IMR-90 (cell line): ENCODE measurements around the gene TCP1. TPM values are rescaled to one million over a fixed set of nuclear protein-coding genes. Genes with fewer than 3 reads are reported as not detected.

Experiments used
- ATAC-seq: fragments of 200-7000 bp; cut with Tn5 transposase; 2 replicates; pipeline ENCODE4 v1.9.1; 2020; ENCODE audit warnings: low read depth, mild to moderate bottlenecking, moderate library complexity
- BruUV-seq: library from RNA; stranded (reverse); fragments of 400-500 nt; replicated peaks from 2 replicates; lab custom pipeline; 2021; lab: Mats Ljungman, UMichigan
- CTCF ChIA-PET: fragments of 300-600 bp; formaldehyde crosslinking; extraction: SDS; loops from one replicate; lab custom pipeline; 2021; ENCODE audit warnings: antibody characterized with exemption; lab: Yijun Ruan, JAX
- POLR2A ChIA-PET: fragments of 300-600 bp; sonication (Branson Sonifier 250); formaldehyde crosslinking; loops from one replicate; lab custom pipeline; 2022; ENCODE audit warnings: antibody characterized with exemption; ENCODE audit not compliant: unreplicated experiment; lab: Charles Lee
- DNase-seq: peaks from one replicate; pipeline ENCODE4 v3.0.0; 2013
- H2AFZ ChIP-seq: replicated peaks from 2 replicates; pipeline ENCODE3; 2013; ENCODE audit warnings: low read length, mild to moderate bottlenecking; ENCODE audit not compliant: poor library complexity
- H2AK5ac ChIP-seq: 2 replicates; pipeline ENCODE4 v1.6.1; 2013; ENCODE audit warnings: low read depth, low read length, inconsistent platforms
- H2AK9ac ChIP-seq: replicated peaks from 2 replicates; pipeline ENCODE3; 2013; ENCODE audit warnings: mild to moderate bottlenecking, low read depth, low read length, moderate library complexity; ENCODE audit not compliant: poor library complexity
- H2BK120ac ChIP-seq: 2 replicates; pipeline ENCODE4 v1.6.1; 2013; ENCODE audit warnings: low read depth, low read length, inconsistent platforms
- H2BK15ac ChIP-seq: 3 replicates; pipeline ENCODE4 v1.6.1; 2013; ENCODE audit warnings: low read depth, low read length, inconsistent platforms
- H2BK20ac ChIP-seq: 2 replicates; pipeline ENCODE4 v1.6.1; 2013; ENCODE audit warnings: low read depth, mild to moderate bottlenecking, inconsistent platforms, low read length, moderate library complexity
- H2BK5ac ChIP-seq: 2 replicates; pipeline ENCODE4 v1.6.1; 2013; ENCODE audit warnings: mild to moderate bottlenecking, low read depth, low read length, inconsistent platforms; ENCODE audit not compliant: poor library complexity, severe bottlenecking
- H3K14ac ChIP-seq: replicated peaks from 2 replicates; pipeline ENCODE4 v1.6.1; 2013; ENCODE audit warnings: low read depth, low read length, inconsistent platforms
- H3K18ac ChIP-seq: 2 replicates; pipeline ENCODE4 v1.6.1; 2013; ENCODE audit warnings: low read depth, low read length, control low read depth
- H3K23ac ChIP-seq: 2 replicates; pipeline ENCODE4 v1.6.1; 2013; ENCODE audit warnings: low read depth, low read length, inconsistent platforms
- H3K27ac ChIP-seq: 2 replicates; pipeline ENCODE4 v1.5.1; 2013; ENCODE audit warnings: mild to moderate bottlenecking, control low read depth, low read length; ENCODE audit not compliant: insufficient read depth
- H3K27me3 ChIP-seq: 2 replicates; pipeline ENCODE4 v1.6.1; 2013; ENCODE audit warnings: low read length; ENCODE audit not compliant: control insufficient read depth, insufficient read depth
- H3K36me3 ChIP-seq: 2 replicates; pipeline ENCODE4 v1.6.1; 2013; ENCODE audit warnings: low read length, mixed read lengths; ENCODE audit not compliant: control insufficient read depth, insufficient read depth
- H3K4ac ChIP-seq: 2 replicates; pipeline ENCODE4 v1.6.1; 2013; ENCODE audit warnings: low read depth, low read length, inconsistent platforms
- H3K4me1 ChIP-seq: 2 replicates; pipeline ENCODE4 v1.6.1; 2013; ENCODE audit warnings: low read length, mixed read lengths; ENCODE audit not compliant: control insufficient read depth, insufficient read depth
- H3K4me2 ChIP-seq: 2 replicates; pipeline ENCODE4 v1.6.1; 2013; ENCODE audit warnings: low read depth, mild to moderate bottlenecking, control low read depth, low read length, moderate library complexity
- H3K4me3 ChIP-seq: 2 replicates; pipeline ENCODE4 v1.5.1; 2013; ENCODE audit warnings: low read depth, mild to moderate bottlenecking, control low read depth, low read length, moderate library complexity; ENCODE audit not compliant: insufficient read depth
- H3K56ac ChIP-seq: 2 replicates; pipeline ENCODE4 v1.6.1; 2013; ENCODE audit warnings: low read length, inconsistent platforms; ENCODE audit not compliant: insufficient read depth; ENCODE audit errors: extremely low read depth
- H3K79me1 ChIP-seq, 2 experiments: 2 replicates each; pipeline ENCODE4 v1.6.1; 2013; ENCODE audit warnings: low read length in 2 of 2, inconsistent platforms in 1 of 2, low read depth in 1 of 2
- H3K9ac ChIP-seq: 2 replicates; pipeline ENCODE4 v1.6.1; 2013; ENCODE audit warnings: low read depth, low read length, control low read depth
- H3K9me1 ChIP-seq: 2 replicates; pipeline ENCODE4 v1.6.1; 2013; ENCODE audit warnings: low read length, inconsistent platforms; ENCODE audit not compliant: insufficient read depth
- H3K9me3 ChIP-seq: 2 replicates; pipeline ENCODE4 v1.6.1; 2013; ENCODE audit warnings: low read length; ENCODE audit not compliant: control insufficient read depth, insufficient read depth
- H4K20me1 ChIP-seq: 2 replicates; pipeline ENCODE4 v1.6.1; 2013; ENCODE audit warnings: low read length, inconsistent platforms; ENCODE audit not compliant: insufficient read depth
- H4K5ac ChIP-seq: 2 replicates; pipeline ENCODE4 v1.6.1; 2013; ENCODE audit warnings: mild to moderate bottlenecking, low read depth, low read length, control low read depth
- H4K8ac ChIP-seq, 2 experiments: 2 replicates each; pipeline ENCODE4 v1.6.1; 2013; ENCODE audit warnings: low read depth in 2 of 2, low read length in 2 of 2, control low read depth in 1 of 2, inconsistent platforms in 1 of 2
- H4K91ac ChIP-seq: 2 replicates; pipeline ENCODE4 v1.6.1; 2013; ENCODE audit warnings: low read depth, low read length, inconsistent platforms; ENCODE audit not compliant: insufficient read depth
- CHD1 ChIP-seq: IDR thresholded peaks from 2 replicates; pipeline ENCODE4 v1.6.1; 2012; ENCODE audit warnings: low read depth, low read length, improper control_type of control experiment
- MXI1 ChIP-seq: IDR thresholded peaks from 2 replicates; pipeline ENCODE4 v1.6.1; 2012; ENCODE audit warnings: low read depth, mild to moderate bottlenecking, low read length, moderate library complexity, borderline replicate concordance
- RCOR1 ChIP-seq: IDR thresholded peaks from 2 replicates; pipeline ENCODE4 v1.6.1; 2012; ENCODE audit warnings: mild to moderate bottlenecking, low read length, improper control_type of control experiment; ENCODE audit not compliant: insufficient replicate concordance
- WGBS, 2 experiments: methylation state at CpG; one replicate each; pipeline versions ENCODE4 v1.1.5 to v1.1.7; 2013; ENCODE audit warnings: missing lambda C conversion rate in 2 of 2; ENCODE audit not compliant: insufficient read length in 1 of 2; ENCODE audit errors: extremely low coverage in 2 of 2; 5-methylcytosine and 5-hydroxymethylcytosine counted together
- dilution Hi-C: fragments of 300-500 bp; cut with HindIII; formaldehyde crosslinking; loops from one replicate; pipeline ENCODE4 v1.14.3; 2018; ENCODE audit warnings: low sequenced_read_pairs; ENCODE audit not compliant: unreplicated experiment
- in situ Hi-C: fragments of 300-500 bp; cut with MboI; formaldehyde crosslinking; loops from 3 replicates; pipeline ENCODE4 v1.14.3; 2019; ENCODE audit warnings: low sequenced_read_pairs, inconsistent platforms, mixed read lengths
- intact Hi-C: fragments of 100-400 bp; cut with micrococcal nuclease; formaldehyde crosslinking; loops from 2 replicates; pipeline ENCODE4 v1.10.0; 2022
- polyA plus RNA-seq, 3 experiments: library from polyadenylated mRNA; depleted of rRNA; stranded (reverse); fragments of >200 nt; gene quantifications; 2 replicates each; pipeline ENCODE4 v1.2.3, GENCODE V29; 2012; ENCODE audit warnings: low replicate concordance in 1 of 3
- total RNA-seq: library from RNA; depleted of rRNA; stranded (reverse); fragments of >200 nt; gene quantifications from 2 replicates; pipeline ENCODE4 v1.2.3, GENCODE V29; 2012

The TCP1 gene
- total and polyA plus RNA-seq, 2 of the 4 experiments (the other 2 are of a cell fraction), result 119 to 576 TPM

DNA sequence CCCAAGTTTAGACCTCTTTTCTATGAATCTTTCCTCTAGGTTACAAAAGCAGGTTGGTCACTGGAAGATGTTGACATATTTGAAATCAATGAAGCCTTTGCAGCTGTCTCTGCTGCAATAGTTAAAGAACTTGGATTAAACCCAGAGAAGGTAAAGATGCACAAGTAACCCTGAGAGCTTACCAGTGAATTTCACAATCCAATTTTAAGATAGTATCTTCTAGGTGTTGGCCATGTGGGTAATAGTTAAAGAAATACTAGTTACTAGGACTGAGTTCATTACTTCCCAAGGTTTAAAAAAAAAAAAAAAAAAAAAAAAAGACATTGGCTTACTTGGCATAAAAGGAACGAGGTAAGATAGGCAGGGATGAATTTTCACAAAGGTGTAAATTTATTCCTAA is 11.3 kb downstream of the TCP1 start:
- Histone ChIP-seq H2AFZ (no peak overlapping the region), H3K9me3 (no peaks in the 10 kb centered on the region), H3K14ac (no peak overlapping the region), H3K9me1 (no peaks in the 10 kb centered on the region), H2BK5ac (no peak overlapping the region), H3K27ac (no peak overlapping the region), H2AK9ac (no peak overlapping the region), H3K9ac (no peak overlapping the region), H2AK5ac (no peak overlapping the region), H3K4me2 (no peak overlapping the region), H3K4me1 (no peaks in the 10 kb centered on the region), H4K20me1 (no peaks in the 10 kb centered on the region), H2BK120ac (no peak overlapping the region), H3K18ac (no peak overlapping the region), H3K4me3 (no peak overlapping the region), H3K27me3 (no peaks in the 10 kb centered on the region), H3K4ac (no peak overlapping the region), H3K36me3 (peaks cover 40% of the 10 kb centered on the region), H4K5ac (no peak overlapping the region), H4K91ac (no peak overlapping the region), H3K23ac (no peak overlapping the region), H2BK20ac (no peak overlapping the region), H3K79me1 (peaks cover 8 to 11% of the 10 kb centered on the region in 2 experiments), H3K56ac (no peak overlapping the region), H2BK15ac (no peak overlapping the region), H4K8ac (no peak overlapping the region)
- ChIA-PET CTCF (no interaction called here), POLR2A (no interaction called here)
- ATAC-seq, result no peak
- in situ Hi-C loops (no loop called here), intact Hi-C loops (no loop called here), dilution Hi-C loops (no loop called here)
- TF ChIP-seq CHD1, result no peak
- no peak for TF ChIP-seq RCOR1
- TF ChIP-seq MXI1, result no peak
- WGBS, 2 experiments, result no CpG with 5 or more reads among the region's 1 CpG
- no peak for DNase-seq
- BruUV-seq, result no TSS peak
